ENCODE measurements around the gene B3GNT9.

B3GNT9 gene

DNA sequence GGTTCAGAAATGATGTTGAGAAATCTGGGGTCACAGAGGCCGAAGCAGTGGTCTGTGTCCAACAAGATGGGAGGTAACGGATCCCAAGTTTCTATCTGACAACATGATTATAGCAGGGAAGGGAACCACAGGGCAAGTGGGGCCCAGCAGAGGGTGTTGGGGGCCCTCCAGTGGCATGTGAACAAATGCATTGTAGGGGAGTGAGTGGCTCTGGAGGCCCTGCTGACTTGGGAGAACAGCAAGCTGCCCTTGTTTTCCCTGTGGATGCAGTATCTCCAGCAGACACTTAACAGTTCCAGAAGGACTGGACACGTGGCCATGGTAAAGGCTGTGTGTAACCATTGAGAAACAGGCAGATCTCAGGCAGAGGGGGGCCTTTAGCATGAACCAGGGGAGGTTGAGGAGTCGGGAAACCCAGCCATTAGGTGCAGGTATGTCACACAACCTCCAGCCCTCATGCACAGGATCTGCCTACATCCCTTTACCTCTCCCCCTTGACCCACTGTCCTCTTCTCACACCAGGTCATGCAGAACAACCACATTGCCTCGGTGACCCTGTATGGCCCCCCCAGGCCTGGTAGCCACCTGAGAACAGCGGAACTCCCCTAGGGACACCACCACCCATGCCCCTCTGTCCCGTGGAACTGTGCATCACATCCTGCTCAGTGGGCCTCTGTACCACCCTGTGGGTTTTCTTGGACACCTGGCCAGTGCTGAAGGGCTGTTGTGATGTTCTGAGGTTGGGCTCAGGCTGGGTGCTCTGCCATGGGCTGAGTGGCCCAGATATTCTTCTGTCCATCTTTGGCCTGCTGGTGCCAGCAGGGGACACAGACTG, 4.1 kb downstream of the B3GNT9 start:
- TF ChIP-seq, protein P1, sequence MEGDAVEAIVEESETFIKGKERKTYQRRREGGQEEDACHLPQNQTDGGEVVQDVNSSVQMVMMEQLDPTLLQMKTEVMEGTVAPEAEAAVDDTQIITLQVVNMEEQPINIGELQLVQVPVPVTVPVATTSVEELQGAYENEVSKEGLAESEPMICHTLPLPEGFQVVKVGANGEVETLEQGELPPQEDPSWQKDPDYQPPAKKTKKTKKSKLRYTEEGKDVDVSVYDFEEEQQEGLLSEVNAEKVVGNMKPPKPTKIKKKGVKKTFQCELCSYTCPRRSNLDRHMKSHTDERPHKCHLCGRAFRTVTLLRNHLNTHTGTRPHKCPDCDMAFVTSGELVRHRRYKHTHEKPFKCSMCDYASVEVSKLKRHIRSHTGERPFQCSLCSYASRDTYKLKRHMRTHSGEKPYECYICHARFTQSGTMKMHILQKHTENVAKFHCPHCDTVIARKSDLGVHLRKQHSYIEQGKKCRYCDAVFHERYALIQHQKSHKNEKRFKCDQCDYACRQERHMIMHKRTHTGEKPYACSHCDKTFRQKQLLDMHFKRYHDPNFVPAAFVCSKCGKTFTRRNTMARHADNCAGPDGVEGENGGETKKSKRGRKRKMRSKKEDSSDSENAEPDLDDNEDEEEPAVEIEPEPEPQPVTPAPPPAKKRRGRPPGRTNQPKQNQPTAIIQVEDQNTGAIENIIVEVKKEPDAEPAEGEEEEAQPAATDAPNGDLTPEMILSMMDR (conservative IDR thresholded peaks at IDR 0.05) = no peak
- H3K27ac ChIP-seq = no peak overlapping the region

DNA sequence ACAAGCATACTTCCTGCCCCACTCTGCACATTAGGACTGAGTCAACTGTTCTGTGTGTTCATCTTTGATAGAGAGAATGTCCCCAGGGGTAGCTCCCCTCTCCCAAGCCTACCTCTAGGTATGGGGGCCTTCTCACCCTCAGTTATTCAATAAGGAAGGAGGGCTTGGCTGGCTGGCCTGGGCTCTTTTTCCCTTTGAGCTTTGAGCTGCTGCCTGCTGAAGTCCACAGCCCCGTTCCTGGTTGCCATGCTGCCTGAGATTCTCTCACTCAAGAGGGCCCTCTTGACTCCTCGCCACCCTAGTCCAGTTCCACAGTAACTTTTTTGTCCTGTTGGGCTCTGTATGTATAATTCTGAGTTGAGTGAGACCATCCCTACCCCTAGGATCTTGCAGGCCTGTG, 5.1 kb downstream of the B3GNT9 start:
- TF ChIP-seq, protein P1 (conservative IDR thresholded peaks at IDR 0.05) = no peak

DNA sequence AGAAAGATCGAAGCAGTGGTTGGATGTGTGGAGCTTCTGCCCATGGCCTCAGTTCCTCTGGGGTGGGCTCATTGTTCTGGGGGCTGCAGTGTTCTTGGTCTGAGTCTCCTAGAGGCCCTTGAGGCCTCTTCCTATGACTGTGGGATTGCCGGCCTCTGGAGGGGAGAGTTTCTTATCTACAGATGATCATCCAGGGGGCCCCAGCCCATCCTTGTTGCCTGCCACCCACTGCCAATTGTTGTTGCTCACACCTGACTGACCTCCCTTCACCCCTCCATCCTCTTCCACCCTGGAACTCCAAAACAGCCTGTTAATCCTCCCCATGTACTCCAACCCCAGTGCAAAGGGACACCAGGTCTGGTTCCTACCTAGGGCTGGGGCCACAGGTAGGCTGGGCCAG, 5.9 kb downstream of the B3GNT9 start:
- H3K27ac ChIP-seq = no peak overlapping the region
- TF ChIP-seq, protein P1 (conservative IDR thresholded peaks at IDR 0.05) = no peak

More for the DNA sequence above, 5.1 kb downstream of the B3GNT9 start:
- no peak overlapping the region for H3K27ac ChIP-seq

DNA sequence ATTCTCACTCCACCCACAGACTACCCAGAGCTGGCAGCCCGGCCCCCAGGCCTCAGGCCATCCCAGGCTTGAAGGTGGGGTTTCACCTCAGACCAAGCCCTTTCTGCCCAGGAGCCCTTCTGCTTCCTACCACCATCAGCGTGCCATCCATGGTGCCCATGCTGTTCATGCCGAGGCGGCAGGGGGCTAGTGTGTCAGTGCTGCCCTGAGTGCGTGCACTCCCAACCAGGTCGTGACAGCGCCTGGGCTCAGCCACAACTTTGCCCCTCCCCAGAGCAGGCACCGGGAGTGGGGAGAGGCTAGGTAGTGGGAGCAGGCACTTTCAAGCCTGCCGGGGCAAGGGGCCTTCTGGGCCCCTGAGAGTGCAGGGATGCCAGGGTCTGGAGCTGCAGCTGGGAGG, 8.5 kb downstream of the B3GNT9 start:
- TF ChIP-seq, protein P1 (conservative IDR thresholded peaks at IDR 0.05) = no peak

DNA sequence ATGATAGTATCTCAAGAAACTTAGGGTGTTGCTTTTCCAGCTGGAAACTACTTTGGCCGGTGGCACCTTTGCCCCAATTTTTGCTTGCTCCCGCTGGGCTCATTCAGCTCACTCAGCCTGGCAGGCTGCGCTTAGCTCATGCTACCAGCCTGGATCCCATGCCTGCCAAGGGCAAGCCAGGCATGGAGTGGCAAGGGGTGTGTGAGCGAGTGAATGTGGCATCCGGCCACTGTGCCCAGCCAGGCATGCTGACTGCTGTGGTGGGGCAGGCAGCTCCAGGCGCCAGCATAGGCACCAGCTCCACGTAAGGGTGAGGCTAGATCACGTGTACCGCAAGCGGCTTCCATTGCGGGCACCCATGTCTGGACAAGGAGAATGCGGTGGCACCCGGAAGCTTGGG, 9.4 kb downstream of the B3GNT9 start:
- TF ChIP-seq, protein P1 (conservative IDR thresholded peaks at IDR 0.05) = no peak
- H3K27ac ChIP-seq = no peak overlapping the region

More for the DNA sequence above, 8.5 kb downstream of the B3GNT9 start:
- no peak overlapping the region for H3K27ac ChIP-seq

DNA sequence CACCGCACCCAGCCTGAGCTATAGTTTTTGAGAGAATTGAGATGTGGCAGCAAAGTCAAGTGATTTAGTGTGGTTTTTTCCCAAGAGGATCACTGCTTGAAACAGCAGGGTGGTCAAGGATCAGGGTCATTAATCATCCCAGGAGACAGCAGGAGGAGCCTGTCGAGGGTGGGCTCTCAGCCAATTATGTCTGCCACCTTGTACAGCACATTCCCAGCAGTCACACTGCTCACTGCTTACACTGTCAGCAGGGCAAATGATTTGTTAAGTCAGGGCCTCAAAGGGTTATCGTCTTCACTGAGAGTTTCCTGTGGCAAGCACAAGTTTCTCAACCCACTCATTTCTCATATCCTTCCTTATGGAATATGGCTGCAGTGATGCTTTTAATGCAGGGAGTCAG, 13.2 kb downstream of the B3GNT9 start:
- H3K27ac ChIP-seq = no peak overlapping the region
- TF ChIP-seq, protein P1 (conservative IDR thresholded peaks at IDR 0.05) = no peak

DNA sequence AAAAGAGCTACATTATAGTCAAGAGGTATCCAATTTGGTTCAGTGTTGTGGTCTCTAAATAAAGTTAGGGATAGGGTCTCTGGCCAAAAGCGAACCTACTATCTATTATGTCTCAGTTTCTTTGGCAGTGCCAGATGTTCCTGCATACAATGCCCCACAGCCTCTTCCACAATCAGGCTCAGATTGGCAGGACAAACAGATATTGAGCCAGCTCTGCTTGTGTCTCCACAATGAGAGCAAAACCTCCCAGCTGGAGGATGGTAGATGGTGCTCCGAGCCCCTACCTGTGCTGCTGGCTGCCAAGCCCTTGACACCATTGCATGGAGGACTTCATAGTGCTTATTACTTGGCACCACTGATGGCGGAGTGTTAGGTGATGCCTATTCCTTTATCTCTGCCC, 21.4 kb downstream of the B3GNT9 start:
- TF ChIP-seq, protein P1 (conservative IDR thresholded peaks at IDR 0.05) = no peak
- H3K27ac ChIP-seq = no peak overlapping the region

All from VCaP (cell line).